ENCODE data around the gene CPNE9. TPM values are rescaled to one million over a fixed set of nuclear protein-coding genes. Genes with fewer than 3 reads are reported as not detected.

CPNE9 gene
- total and polyA plus RNA-seq, 2 donors (not counting 1 experiment from before 2014, with no cell fraction given): under 0.01 TPM; not detected in 1

GRCh38 chr3:9701711-9702110 lies 1.9 kb upstream of the CPNE9 start:
- no peaks in the 10 kb centered on the region for H4K20me1 ChIP-seq (ENCODE audit: control insufficient read depth, extremely low read depth, insufficient read depth, low read length)
- no peak overlapping the region for H3K4me2 ChIP-seq (ENCODE audit: extremely low read depth, insufficient read depth, low read length)
- peaks cover 5% of the 10 kb centered on the region for H3K36me3 ChIP-seq (ENCODE audit: control insufficient read depth, insufficient read depth, low read length)
- no peaks in the 10 kb centered on the region for H3K9me3 ChIP-seq (ENCODE audit: control insufficient read depth, insufficient read depth, low read depth, low read length)
- peaks cover 9% of the 10 kb centered on the region for H3K27me3 ChIP-seq (ENCODE audit: control insufficient read depth, insufficient read depth, low read length)
- no peak overlapping the region for H3K27ac ChIP-seq (ENCODE audit: insufficient read depth, low read length)
- no peak overlapping the region for H3K4me3 ChIP-seq (replicated peaks in 1 of 4; ENCODE audit: control extremely low read depth in 1 of 4, insufficient read depth in 1 of 4, low read depth in 3 of 4, low read length in 4 of 4)
- no peaks in the 10 kb centered on the region for H3K4me1 ChIP-seq (ENCODE audit: control insufficient read depth, extremely low read depth, insufficient read depth, low read length)
- no peaks in the 10 kb centered on the region for H3K79me2 ChIP-seq (ENCODE audit: control insufficient read depth, insufficient read depth, low read length)
- no peak for DNase-seq (ENCODE audit: low read depth in 2 of 2)
- no peak overlapping the region for H2AFZ ChIP-seq (ENCODE audit: low read length)
- no peak for TF ChIP-seq EZH2 (IDR thresholded peaks at IDR 0.05; ENCODE audit: low read length, missing control alignments)
- TF ChIP-seq, protein P1, sequence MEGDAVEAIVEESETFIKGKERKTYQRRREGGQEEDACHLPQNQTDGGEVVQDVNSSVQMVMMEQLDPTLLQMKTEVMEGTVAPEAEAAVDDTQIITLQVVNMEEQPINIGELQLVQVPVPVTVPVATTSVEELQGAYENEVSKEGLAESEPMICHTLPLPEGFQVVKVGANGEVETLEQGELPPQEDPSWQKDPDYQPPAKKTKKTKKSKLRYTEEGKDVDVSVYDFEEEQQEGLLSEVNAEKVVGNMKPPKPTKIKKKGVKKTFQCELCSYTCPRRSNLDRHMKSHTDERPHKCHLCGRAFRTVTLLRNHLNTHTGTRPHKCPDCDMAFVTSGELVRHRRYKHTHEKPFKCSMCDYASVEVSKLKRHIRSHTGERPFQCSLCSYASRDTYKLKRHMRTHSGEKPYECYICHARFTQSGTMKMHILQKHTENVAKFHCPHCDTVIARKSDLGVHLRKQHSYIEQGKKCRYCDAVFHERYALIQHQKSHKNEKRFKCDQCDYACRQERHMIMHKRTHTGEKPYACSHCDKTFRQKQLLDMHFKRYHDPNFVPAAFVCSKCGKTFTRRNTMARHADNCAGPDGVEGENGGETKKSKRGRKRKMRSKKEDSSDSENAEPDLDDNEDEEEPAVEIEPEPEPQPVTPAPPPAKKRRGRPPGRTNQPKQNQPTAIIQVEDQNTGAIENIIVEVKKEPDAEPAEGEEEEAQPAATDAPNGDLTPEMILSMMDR (conservative IDR thresholded peaks at IDR 0.05 in 1 of 2, IDR thresholded peaks at IDR 0.05 in 1 of 2; ENCODE audit: low read depth in 1 of 2, low read length in 2 of 2): no peak
- H3K9ac ChIP-seq (ENCODE audit: insufficient read depth, low read length): no peak overlapping the region

GRCh38 chr3:9703240-9703639 lies 393 bp upstream of the CPNE9 start:
- Histone ChIP-seq H3K4me1 (ENCODE audit: control insufficient read depth, extremely low read depth, insufficient read depth, low read length) (no peaks in the 10 kb centered on the region), H3K9me3 (ENCODE audit: control insufficient read depth, insufficient read depth, low read depth, low read length) (no peaks in the 10 kb centered on the region), H3K27me3 (ENCODE audit: control insufficient read depth, insufficient read depth, low read length) (peaks cover 9% of the 10 kb centered on the region), H4K20me1 (ENCODE audit: control insufficient read depth, extremely low read depth, insufficient read depth, low read length) (no peaks in the 10 kb centered on the region), H3K27ac (ENCODE audit: insufficient read depth, low read length) (no peak overlapping the region), H3K79me2 (ENCODE audit: control insufficient read depth, insufficient read depth, low read length) (no peaks in the 10 kb centered on the region), H3K4me3 (replicated peaks in 1 of 4; ENCODE audit: control extremely low read depth in 1 of 4, insufficient read depth in 1 of 4, low read depth in 3 of 4, low read length in 4 of 4) (no peak overlapping the region), H2AFZ (ENCODE audit: low read length) (no peak overlapping the region), H3K36me3 (ENCODE audit: control insufficient read depth, insufficient read depth, low read length) (peaks cover under 1% of the 10 kb centered on the region), H3K9ac (ENCODE audit: insufficient read depth, low read length) (no peak overlapping the region), H3K4me2 (ENCODE audit: extremely low read depth, insufficient read depth, low read length) (no peak overlapping the region)
- no peak for DNase-seq (ENCODE audit: low read depth in 2 of 2)
- no peak for TF ChIP-seq EZH2 (IDR thresholded peaks at IDR 0.05; ENCODE audit: low read length, missing control alignments)
- TF ChIP-seq, protein P1 (conservative IDR thresholded peaks at IDR 0.05 in 1 of 2, IDR thresholded peaks at IDR 0.05 in 1 of 2; ENCODE audit: low read depth in 1 of 2, low read length in 2 of 2): no peak

- TF ChIP-seq EZH2 (IDR thresholded peaks at IDR 0.05; ENCODE audit: low read length, missing control alignments): peak; percentile 46
- TF ChIP-seq, protein P1 (conservative IDR thresholded peaks at IDR 0.05 in 1 of 2, IDR thresholded peaks at IDR 0.05 in 1 of 2; ENCODE audit: low read depth in 1 of 2, low read length in 2 of 2): no peak
- peak overlapping the region in 2 of 4 experiments; percentile 20 to 34 for H3K4me3 ChIP-seq (replicated peaks in 1 of 4; ENCODE audit: control extremely low read depth in 1 of 4, insufficient read depth in 1 of 4, low read depth in 3 of 4, low read length in 4 of 4)
- H3K4me2 ChIP-seq (ENCODE audit: extremely low read depth, insufficient read depth, low read length): peak overlapping the region; percentile 44
- H3K79me2 ChIP-seq (ENCODE audit: control insufficient read depth, insufficient read depth, low read length): no peaks in the 10 kb centered on the region
- no peaks in the 10 kb centered on the region for H3K9me3 ChIP-seq (ENCODE audit: control insufficient read depth, insufficient read depth, low read depth, low read length)
- H4K20me1 ChIP-seq (ENCODE audit: control insufficient read depth, extremely low read depth, insufficient read depth, low read length): no peaks in the 10 kb centered on the region
- no peak overlapping the region for H3K9ac ChIP-seq (ENCODE audit: insufficient read depth, low read length)
- peak; percentile 23 to 25 for DNase-seq (ENCODE audit: low read depth in 2 of 2)
- H2AFZ ChIP-seq (ENCODE audit: low read length): no peak overlapping the region
- H3K36me3 ChIP-seq (ENCODE audit: control insufficient read depth, insufficient read depth, low read length): no peaks in the 10 kb centered on the region
- H3K27ac ChIP-seq (ENCODE audit: insufficient read depth, low read length): no peak overlapping the region
- H3K27me3 ChIP-seq (ENCODE audit: control insufficient read depth, insufficient read depth, low read length): peaks cover 9% of the 10 kb centered on the region
- no peaks in the 10 kb centered on the region for H3K4me1 ChIP-seq (ENCODE audit: control insufficient read depth, extremely low read depth, insufficient read depth, low read length)
These were observed 1.0 kb downstream of the CPNE9 start for GRCh38 chr3:9704347-9705322.

Measured in fibroblast of lung (primary cell).